Fibroblast of the aortic adventitia (primary cell): ENCODE measurements around the gene PRRC1. TPM values are rescaled to one million over a fixed set of nuclear protein-coding genes. Genes with fewer than 3 reads are reported as not detected.

Experiments
- DNase-seq: peaks from one replicate; pipeline ENCODE4 v3.0.0-alpha.2; 2010; ENCODE audit warnings: low read depth
- H3K4me3 ChIP-seq: 2 replicates; pipeline ENCODE4 v1.5.1; 2011; ENCODE audit warnings: low read depth, mild to moderate bottlenecking, control low read depth, low read length, moderate library complexity
- CTCF ChIP-seq: IDR thresholded peaks from 2 replicates; pipeline ENCODE4 v1.5.1; 2011; ENCODE audit warnings: mild to moderate bottlenecking, low read length, control low read depth, inconsistent platforms; ENCODE audit not compliant: insufficient read depth
- total RNA-seq: library from RNA; depleted of rRNA; stranded (reverse); fragments of >200 nt; gene quantifications from 2 replicates; pipeline ENCODE4 v1.2.3, GENCODE V29; 2012; ENCODE audit warnings: low replicate concordance

PRRC1 gene
- 49.2 and 79.5 TPM in 2 replicates for total RNA-seq

DNA sequence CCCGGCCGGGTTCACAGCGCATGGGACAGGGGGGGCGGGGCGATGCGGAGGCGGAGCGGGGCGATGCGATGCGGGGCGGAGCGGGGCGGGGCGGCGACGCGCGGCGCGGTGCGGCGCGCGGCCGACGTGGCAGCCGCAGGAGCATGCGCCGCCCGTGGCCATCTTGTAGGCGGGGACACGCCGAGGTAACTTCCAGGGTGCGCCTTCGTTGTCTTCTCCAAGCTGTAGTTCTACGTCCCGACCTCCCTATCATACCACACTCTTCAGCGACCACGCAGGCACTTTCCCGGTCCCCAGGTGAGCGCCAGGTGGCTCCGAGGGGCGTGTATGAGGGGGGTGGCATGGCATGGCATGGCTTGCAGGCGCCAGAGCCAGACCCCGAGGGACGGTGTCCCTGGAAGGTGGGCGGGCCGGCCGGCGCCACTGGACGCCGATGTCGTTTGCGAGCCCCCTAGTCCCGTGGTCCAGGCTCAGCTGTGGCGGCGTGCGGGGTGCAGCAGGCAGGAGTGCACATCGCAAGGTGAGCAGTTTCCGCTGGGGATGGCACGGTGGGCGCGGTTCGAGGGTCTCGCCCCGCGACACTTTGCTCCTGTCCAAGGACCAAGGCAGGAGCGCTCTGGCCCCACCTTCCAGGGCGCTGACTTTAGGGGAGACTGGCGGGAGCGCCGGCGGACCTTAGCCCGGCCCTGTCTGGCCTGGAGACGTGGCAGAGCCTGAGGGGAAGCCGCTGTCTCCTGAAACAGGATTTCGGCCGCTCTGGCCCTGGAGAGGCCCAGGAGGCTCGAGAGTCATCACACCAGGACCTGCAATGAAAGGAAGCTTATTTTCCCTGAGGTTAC, at the start of gene PRRC1:
PRRC1 (plus strand) TSS at position 161 of the 839 bp plus-strand sequence. CDS start 5,840 bp downstream, outside the sequence.
- H3K4me3 ChIP-seq: peak within 1 kb of the TSS; percentile 98
- TF ChIP-seq CTCF: no peak

GRCh38 chr5:127471211-127471610, 46.2 kb upstream of the PRRC1 start:
- DNase-seq: no peak
- TF ChIP-seq CTCF: no peak
- no peak overlapping the region for H3K4me3 ChIP-seq

More for the DNA sequence above, at the start of gene PRRC1:
- DNase-seq: peak; percentile 78

GRCh38 chr5:127472700-127473099, 44.7 kb upstream of the PRRC1 start:
- DNase-seq: no peak
- no peak for TF ChIP-seq CTCF
- no peak overlapping the region for H3K4me3 ChIP-seq

DNA sequence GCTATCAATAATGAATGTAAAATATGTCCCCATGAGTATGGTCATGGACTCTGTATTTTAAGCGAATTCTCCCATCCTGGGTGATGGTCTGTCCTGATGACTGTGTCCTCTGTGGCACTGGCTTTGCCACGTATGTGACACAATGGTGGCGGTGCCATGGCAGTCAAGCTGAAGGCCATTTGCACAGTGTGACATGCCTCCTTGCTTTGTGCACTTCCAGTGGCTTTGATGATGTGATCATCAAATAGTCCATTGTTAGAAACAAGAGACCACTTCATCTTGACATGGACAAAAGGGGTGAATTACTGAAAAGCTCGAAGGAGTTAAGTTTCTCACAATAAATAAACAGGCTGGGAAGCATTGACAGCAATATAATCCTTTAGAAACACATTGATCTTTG, 31.0 kb upstream of the PRRC1 start:
- no peak overlapping the region for H3K4me3 ChIP-seq
- no peak for TF ChIP-seq CTCF
- DNase-seq: no peak

- H3K4me3 ChIP-seq: no peak overlapping the region
- DNase-seq: peak; percentile 70
- TF ChIP-seq CTCF: peak; percentile 74
Observed at GRCh38 chr5:127492854-127493738, 24.3 kb upstream of the PRRC1 start.

GRCh38 chr5:127498548-127498947, 18.9 kb upstream of the PRRC1 start:
- no peak overlapping the region for H3K4me3 ChIP-seq

More at GRCh38 chr5:127498548-127498947, 18.9 kb upstream of the PRRC1 start:
- no peak for DNase-seq
- no peak for TF ChIP-seq CTCF
